HG03460 (cell line): Measurements from ENCODE around the gene ATP6V1D.
"Not testable (repeated sequence)": the region's sequence is repeated elsewhere in the genome, so short reads cannot be mapped to it uniquely, and the experiment has no call there.

Source experiments
- ATAC-seq: cut with Tn5 transposase; IDR thresholded peaks from one replicate; pipeline ENCODE4 v1.9.1; 2021; ENCODE audit not compliant: unreplicated experiment

The ATP6V1D gene

GRCh38 chr14:67371247-67372148 is 11.9 kb upstream of the ATP6V1D start:
- no peak for ATAC-seq

DNA sequence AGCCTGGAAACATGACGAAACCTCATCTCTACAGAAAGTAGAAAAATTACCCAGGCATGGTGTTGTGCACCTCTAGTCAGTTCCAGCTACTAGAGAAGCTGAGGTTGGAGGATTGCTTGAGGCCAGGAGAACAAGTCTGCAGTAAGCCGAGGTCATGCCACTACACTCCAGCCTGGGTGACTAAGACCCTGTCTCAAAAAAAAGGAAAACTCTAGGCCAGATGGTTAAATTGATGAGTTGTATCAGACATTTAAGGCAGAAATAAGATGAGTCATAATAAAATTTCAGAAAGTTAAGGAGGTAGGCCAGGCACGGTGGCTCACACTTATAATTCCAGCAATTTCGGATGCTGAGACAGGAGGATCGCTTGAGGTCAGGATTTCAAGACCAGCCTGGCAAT is 11.2 kb upstream of the ATP6V1D start:
- ATAC-seq = no peak

- ATAC-seq = no peak
Measured at GRCh38 chr14:67365476-67365875, 5.9 kb upstream of the ATP6V1D start.

GRCh38 chr14:67360470-67361206 is 1.0 kb upstream of the ATP6V1D start:
- ATAC-seq = peak; percentile 20

DNA sequence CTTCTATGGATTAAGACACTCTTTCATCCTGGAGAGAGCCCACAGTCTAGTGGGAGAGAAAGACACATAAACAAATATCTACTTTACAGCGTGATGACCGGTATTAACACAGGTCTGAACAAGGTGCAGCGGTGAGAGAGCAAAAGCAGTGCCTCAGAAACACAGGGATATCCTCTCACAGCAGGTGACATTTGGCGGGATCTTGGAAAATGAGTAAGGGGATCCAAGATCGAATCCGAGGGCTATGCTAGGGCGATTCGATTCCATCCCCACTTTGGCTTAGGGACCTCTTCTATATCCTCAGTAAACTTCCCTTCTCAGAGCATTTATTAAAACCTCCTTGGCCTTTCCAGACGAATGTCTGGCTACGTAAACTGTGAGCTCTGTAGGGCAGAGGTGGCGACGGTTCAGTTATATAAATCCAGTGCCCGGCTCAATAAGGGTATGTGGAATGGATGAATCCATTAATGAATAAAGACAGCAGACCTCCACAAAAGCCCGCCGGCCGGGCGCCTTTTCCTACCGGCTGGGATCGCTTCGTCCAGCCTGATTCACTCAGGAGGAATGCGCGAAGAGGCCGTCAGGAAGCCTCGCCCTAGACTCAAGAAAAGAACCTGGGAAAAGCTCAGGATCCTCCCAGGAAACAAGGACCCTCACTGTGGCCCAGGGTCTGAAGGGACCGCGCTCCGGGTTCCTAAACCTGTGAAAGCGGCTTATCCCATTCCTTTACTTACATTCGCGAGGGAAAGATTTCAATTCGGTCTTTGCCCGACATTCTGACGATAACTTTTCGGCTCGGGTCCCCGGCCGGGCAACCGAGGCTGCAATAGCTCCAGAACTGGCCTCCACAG is 455 bp downstream of the ATP6V1D start:
- ATAC-seq = no peak

GRCh38 chr14:67357969-67358354 is 1.6 kb downstream of the ATP6V1D start:
- no peak for ATAC-seq

- ATAC-seq = no peak
Measured at GRCh38 chr14:67357186-67357968, 2.2 kb downstream of the ATP6V1D start.

DNA sequence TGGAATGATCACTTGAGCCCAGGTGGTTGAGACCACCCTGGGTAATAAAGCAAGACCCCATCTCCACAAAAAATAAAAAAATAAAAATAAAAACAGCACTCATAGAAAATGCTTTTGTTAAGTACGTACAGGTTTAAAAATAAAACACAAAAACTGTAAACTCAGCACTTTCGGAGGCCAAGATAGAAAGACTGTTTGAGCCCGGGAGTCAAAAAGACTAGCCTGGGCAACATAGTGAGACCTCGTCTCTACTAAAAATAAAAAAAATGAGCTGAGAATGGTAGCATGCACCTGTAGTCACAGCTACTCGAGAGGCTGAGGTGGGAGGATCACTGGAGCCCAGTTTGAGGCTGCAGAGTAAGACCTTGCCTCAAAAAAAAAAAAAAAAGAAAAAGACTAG is 7.5 kb downstream of the ATP6V1D start:
- ATAC-seq = no peak

- no peak for ATAC-seq
Measured at GRCh38 chr14:67345583-67345982, 14.0 kb downstream of the ATP6V1D start.

- ATAC-seq = no peak
Measured at GRCh38 chr14:67343601-67344230, 15.9 kb downstream of the ATP6V1D start.

- ATAC-seq = not testable (repeated sequence)
Measured at GRCh38 chr14:67341231-67341630, 18.4 kb downstream of the ATP6V1D start.

DNA sequence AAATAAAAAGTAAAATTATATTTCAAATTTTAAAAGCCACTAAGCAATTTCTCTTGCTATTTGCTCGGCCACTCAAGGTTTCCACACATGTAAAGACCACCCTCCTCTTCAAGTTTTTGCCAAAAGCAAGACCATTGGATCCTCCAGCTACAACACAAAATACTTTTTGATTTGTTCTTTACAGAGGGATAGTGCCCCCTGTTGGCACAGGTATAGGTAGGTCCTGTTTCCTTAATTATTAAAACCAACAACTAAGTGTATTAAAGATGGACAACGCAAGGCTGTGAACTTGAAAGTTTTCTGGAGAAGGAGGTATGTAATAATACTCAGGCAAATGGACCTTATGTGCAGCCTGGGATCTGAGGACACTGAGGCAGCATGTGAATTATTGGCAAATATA is 23.8 kb downstream of the ATP6V1D start:
- ATAC-seq = no peak

GRCh38 chr14:67332468-67332867 is 27.1 kb downstream of the ATP6V1D start:
- ATAC-seq = no peak

DNA sequence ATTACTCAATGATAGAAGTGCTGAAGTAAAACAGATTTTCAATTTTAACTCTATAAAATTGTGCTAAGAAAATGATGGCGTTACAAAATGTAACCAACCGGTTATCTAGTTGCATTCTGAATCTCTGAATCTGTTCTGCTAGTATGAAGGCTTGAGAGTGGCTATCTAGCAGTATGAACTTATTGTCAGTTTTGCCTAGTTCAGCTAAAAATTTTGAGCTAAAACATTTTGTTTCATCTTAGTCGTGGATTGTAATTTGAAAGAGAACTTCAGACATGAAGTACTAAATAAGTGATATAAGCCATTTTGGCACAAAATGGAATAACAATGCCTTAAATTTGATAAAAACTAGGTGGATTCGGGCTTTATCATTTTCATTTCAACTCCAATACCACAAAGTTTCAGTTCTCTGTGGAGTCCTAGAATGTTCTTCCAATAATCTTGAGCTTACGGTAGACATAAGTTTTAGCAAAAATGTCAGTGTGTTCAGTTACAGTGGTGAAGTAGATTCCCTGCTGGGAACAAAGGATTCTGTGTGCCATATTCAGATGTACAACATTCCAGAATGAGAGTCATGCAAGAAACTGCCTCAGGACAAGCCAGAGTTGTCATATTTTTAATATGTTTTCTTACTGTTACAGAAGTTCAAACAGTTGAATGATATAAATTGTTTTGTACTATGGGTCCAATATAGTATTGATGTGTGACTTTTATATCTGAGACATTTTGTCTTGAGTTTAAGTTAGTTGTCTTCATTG is 28.1 kb downstream of the ATP6V1D start:
- ATAC-seq = no peak

GRCh38 chr14:67329666-67330065 is 29.9 kb downstream of the ATP6V1D start:
- ATAC-seq = not testable (repeated sequence)

- ATAC-seq = no peak
Measured at GRCh38 chr14:67319142-67319541, 40.5 kb downstream of the ATP6V1D start.

- no peak for ATAC-seq
Measured at GRCh38 chr14:67317822-67318221, 41.8 kb downstream of the ATP6V1D start.

DNA sequence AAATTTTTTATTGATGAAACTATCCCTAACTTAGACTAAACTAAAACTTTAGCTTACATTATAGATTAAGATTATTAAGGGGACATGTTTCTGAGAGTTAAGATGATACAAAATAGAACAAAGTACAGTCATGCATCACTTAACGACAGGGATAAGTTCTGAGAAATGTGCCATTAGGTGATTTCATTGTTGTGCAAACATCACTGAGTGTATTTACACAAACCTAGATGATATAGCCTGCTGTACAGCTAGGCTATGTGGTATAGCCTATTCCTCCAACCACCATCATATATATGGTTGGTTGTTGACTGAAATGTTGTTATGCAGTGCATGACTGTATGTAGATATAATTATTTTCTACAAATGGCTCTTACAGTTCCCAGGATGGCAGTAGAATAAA is 46.5 kb downstream of the ATP6V1D start:
- ATAC-seq = no peak

GRCh38 chr14:67311868-67312267 is 47.7 kb downstream of the ATP6V1D start:
- ATAC-seq = no peak
